Spleen (tissue), 7 donors: Measurements from ENCODE around the gene PRKG1.

Source experiments
- CTCF ChIP-seq, 11 experiments: fragments of 200-600 bp in 7 of 11; fragments of 450-650 bp in 4 of 11; sonication (generic) in 4 of 11; IDR thresholded peaks in 8 of 11; conservative IDR thresholded peaks in 3 of 11; 1 replicate in 7 of 11; 2 replicates in 4 of 11; pipeline versions ENCODE4 v1.4.0 to v1.8.0; 2016 to 2021; ENCODE audit warnings: antibody characterized with exemption in 11 of 11, inconsistent platforms in 4 of 11, mild to moderate bottlenecking in 1 of 11
- POLR2A ChIP-seq, 3 donors: fragments of 450-650 bp; IDR thresholded peaks; one replicate each; pipeline ENCODE4 v1.5.1; 2017; ENCODE audit warnings: antibody characterized with exemption in 3 of 3, mild to moderate bottlenecking in 1 of 3
- POLR2AphosphoS5 ChIP-seq, 3 donors: sonication (generic); formaldehyde crosslinking; IDR thresholded peaks; one replicate each; pipeline ENCODE4 v1.5.1; 2017; ENCODE audit warnings: antibody characterized with exemption in 3 of 3
- donor health status: DM: no; HTN: no; CAD: no; lungs with moderate emphysema.
- donor health status: DM: no; HTN: no; CAD: no.
- donor health status: DM: no; HTN: no; CAD: no.

- no peak for TF ChIP-seq CTCF (IDR thresholded peaks at IDR 0.05 in 8 of 11, conservative IDR thresholded peaks at IDR 0.05 in 3 of 11)
- TF ChIP-seq POLR2A (IDR thresholded peaks at IDR 0.05) = no peak
- TF ChIP-seq POLR2AphosphoS5 (IDR thresholded peaks at IDR 0.05) = no peak
Observed at GRCh38 chr10:51340366-51340765, 266.1 kb downstream of the PRKG1 start.
